ENCODE data around the gene CARS1.

Gene CARS1

DNA sequence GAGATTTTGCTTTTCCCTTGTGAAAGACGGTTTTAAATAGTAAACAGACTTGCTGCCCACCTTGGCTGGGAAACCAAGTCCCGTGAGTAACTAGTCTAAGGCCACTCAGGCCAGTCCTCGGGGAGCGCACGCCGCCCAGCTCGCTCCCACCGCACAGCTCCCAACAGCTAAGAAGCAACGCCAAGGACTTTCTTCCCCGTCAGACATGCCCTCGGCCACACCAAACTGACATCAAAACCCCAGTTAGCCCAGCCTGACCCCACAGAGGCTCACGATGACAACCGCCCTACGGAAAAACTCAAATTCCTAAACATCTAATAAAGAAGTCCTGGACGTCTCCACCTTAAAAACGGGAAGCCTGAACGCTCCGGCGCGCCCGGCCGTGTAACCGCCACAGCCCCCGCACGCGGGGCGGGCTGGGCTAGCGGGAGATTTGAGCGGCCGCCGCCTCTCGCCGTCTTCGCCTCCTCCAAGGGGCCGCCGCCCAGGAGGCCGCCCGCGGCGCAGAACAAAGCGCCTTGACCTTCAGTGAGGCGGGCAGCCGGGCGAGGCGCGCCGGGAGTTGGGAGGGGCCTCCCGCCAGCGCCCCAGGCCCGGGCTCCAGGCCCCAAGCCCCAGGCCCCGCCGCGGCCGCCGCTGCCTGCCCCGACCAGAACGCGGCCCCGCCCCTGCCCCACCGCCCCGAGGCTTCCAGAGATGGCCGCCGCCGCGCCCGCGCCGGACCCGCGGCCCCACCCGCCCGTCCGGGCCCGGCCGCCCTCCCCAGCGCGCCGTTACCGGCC lies 65.6 kb downstream of the CARS1 start:
- no peak for DNase-seq (ENCODE audit: low read depth in 2 of 2)

DNA sequence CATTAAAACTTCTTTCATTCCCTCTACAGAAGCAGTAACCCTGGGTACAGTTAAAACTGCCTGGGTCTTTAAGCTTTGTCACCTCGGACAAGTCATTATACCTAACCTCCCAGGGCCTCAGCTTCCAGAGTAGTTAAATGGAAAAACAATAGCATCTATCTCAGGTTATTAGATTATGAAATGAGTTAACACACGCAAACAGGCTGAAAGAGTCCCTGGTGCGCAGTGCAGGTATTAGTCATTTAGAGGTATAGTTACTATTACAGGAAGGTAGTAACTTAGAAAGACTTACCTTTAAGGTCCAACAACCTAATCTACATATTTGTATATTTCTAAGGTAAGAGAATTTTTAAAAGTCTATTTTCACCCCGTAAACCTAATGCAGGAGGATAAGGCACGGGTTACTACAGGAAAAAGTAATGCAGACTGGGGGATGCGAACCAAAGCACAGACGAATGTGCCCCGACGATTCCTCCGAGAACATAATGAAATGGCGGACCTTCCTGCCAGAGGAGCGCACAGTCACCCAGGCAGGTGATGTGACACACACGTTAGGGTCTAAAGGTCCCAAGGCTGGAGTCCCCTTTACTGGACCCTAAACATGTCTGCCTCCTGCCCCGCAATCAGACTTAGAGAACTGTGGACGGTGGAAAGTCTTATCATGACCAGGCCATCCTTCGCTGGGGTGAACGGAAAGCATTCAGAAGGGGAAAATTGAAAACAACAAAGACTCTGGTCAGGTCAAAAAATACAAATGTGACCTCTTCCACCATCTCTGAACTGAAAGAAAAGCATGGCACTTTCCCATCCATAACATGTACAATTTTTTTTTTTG lies 66.4 kb downstream of the CARS1 start:
- no peak for DNase-seq (ENCODE audit: low read depth in 2 of 2)

DNA sequence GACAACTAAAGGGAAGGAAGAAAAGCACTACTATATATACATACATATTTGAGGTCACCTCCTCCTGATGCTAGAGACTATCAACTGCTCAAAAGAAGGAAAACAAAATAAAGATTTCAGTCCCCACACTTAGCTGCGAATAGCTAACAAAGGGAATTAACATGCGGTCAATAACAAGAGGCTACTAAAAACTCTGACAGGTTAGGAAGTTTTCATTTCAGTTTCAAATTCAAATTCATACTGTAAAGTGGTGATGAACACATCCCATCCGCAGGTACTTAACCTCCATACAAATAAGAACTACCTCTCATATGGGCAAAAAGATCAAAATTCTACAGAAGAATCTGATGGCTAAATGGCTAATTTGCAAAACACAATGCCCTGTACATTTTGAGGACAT lies 67.7 kb downstream of the CARS1 start:
- DNase-seq (ENCODE audit: low read depth in 2 of 2), result no peak

DNA sequence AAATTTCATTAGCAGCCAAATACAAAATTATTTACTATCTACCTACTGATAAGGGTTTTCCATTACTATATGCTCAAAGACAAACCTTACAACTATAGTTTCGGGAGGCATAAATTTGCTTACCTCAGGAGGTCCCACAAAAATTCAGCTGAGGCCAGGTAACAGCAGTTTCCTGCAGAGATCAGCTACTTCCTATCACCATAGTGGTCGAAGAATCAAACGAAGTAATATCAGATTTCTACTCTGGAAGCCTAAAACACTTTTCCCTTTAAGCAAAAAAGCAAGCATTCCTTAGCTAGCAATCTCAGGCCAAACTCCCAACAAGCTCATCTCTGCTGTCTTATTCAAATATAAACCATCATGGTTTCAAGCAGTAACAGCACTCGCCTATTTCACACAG lies 68.2 kb downstream of the CARS1 start:
- DNase-seq (ENCODE audit: low read depth in 2 of 2), result no peak

DNA sequence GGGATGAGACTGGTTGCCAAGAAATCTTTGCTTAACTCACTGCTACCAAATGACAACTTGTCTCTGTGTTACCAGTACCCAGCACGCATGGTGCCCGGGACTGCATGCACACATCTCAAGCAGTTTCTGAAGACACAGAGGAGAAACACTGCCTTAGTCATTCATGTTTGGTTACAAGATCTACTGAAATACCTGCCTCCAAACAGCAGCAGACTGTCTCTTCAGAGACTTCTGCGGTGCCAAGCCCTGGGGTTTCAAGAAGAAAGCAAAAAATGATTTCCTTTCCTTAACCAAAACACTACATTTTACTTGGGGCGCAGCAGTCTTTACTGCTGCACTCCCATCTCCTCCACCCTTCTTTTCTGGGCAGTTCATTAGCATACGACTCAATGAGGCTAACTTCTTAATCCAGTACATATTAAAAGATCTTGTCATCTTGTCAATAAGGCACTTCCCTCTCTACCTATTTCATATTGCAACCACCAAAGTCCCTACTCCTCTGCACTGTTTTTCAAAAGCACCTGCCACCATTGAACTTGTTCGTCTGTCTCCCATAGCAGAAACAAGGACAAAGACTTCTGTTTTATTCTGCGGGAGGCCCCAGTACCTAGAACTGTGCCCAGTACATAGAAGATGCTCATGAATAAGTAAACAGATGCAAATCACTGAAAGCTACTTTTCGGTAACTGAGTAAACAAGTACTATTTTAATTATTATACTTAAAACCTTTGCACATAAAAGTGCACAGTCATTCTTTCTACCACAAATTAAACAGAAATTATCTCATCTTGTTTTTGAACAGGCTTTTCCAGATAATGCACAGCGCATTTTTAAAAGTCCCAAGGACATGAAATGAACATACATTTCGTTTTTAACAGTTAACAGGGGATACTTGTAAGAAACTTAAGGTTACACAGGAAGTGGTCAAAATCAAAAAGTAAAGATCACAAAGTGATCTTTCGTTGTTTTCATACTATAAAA lies 69.1 kb downstream of the CARS1 start:
- no peak for DNase-seq (ENCODE audit: low read depth in 2 of 2)

DNA sequence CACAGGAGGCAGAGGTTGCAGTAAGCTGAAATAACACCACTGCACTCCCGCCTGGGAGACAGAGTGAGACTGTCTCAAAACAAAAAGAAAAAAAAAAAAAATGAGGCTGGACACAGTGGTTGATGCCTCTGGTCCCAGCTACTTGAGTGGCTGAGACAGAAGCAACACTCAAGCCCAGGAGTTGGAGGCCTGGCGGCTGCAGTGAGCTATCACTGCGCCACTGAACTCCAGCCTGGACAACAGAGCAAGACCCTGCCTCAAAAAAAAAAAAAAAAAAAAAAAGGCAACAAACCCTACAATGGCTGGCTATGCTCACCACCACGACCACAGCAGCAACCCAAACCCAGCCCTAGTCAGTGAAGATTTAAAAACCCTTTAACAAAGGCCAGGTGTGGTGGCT lies 73.3 kb downstream of the CARS1 start:
- DNase-seq (ENCODE audit: low read depth in 2 of 2), result no peak

DNA sequence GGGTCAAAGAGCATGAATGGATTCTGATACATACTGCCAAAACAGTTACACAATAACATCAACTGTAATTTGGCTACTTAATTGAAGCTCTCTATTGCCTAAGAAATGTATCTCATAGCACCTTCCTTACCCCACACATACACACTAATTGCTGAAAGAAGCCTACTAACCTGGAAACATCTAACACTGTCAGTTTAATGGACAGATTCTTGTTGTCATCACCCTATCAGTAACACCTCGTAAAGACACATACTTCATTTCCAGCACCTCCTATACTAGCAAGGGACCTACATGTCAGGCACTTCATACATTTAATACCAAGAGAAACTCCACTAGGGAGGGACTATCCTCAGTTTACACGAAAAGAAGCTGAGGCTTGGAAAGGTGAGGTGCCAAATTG lies 75.0 kb downstream of the CARS1 start:
- no peak for DNase-seq (ENCODE audit: low read depth in 2 of 2)

DNA sequence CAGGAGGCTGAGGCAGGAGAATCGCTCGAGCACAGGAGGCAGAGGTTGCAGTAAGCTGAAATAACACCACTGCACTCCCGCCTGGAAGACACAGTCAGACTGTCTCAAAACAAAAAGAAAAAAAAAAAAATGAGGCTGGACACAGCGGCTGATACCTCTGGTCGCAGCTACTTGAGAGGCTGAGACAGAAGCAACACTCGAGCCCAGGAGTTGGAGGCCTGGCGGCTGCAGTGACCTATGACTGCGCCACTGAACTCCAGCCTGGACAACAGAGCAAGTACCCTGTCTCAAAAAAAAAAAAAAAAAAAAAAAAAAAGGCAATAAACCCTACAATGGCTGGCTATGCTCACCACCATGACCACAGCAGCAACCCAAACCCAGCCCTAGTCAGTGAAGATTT lies 76.1 kb downstream of the CARS1 start:
- no peak for DNase-seq (ENCODE audit: low read depth in 2 of 2)

DNA sequence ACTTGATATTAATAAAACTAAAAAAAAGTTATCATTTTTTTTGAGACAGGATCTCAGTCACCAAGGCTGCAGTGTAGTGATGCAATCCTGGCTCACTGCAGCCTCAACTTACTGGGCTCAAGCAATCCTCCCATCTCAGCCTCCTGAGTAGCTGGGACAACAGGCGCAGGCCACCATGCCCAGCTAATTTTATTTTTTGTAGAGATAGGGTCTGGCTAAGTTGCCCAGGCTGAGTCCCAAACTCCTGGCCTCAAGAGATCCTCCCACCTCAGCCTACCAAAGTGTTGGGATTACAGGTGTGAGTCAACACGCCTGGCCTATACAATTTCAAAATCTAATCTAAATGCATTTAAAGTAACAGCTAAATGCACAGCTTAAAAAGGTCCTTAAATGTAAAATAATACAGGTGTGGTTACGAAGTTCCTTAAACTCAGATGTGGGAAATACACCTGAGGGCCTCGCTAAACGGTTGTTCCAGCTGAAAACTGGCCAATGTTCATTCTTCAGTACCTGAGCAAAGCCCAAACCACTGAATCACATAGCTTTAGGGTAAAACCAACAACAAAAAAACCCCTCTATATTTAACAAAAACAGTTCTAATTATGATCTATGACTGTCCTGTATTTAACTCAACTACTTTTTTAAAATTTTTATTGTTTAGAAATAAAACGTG lies 76.9 kb downstream of the CARS1 start:
- DNase-seq (ENCODE audit: low read depth in 2 of 2), result no peak

DNA sequence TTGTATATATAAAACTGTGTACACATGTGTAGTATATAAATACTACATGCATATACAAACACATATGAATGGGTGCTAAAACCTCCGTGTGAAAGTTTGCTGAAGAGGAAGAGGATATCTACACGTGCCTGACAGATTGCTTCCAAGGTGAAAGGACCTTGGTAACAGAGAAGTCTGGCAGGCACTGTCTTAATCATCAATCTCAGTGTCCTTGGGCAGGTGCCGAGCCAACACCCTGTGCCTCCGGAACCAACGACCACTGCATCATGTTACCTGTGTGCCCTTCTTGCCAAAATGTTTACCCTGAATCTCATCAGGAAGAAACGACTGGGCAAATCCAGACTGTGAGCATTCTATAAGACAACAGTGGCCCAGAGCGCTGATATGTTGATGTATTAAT lies 80.1 kb downstream of the CARS1 start:
- DNase-seq (ENCODE audit: low read depth in 2 of 2), result no peak

DNA sequence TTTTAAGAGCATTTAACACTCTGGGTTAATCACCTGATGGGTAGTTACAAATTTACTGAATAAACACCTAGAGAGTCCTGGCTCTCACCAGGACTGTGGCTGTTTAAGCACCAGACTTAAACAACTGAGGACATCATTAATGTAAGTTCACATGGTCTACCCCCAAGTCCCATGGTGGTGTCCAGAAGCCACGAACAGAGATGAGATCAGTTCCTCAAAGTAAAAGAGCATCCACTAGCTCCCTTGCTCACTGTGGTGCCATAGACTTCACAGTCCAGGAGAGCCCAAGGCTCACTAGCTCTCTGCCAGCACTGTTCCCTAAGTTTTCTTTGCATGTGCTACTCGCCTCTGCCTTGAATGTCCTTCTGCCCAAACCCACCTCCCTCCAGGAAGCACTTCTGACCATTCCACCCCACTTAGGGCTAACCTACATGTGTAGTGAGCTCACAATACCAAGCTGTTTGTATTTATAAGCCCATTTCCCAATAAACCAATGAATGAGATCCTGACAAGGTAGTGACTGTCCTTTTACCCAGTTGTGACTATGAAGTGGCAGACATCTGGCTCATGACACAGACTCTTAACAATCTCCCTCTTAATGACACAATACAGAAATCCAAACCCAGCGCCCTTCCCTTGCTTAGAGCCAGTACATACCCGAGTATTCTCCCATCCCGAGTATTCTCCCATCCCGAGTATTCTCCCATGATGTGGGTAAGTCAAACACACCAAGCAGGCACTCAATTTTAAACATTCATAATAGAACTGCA lies 80.7 kb downstream of the CARS1 start:
- DNase-seq (ENCODE audit: low read depth in 2 of 2), result no peak

DNA sequence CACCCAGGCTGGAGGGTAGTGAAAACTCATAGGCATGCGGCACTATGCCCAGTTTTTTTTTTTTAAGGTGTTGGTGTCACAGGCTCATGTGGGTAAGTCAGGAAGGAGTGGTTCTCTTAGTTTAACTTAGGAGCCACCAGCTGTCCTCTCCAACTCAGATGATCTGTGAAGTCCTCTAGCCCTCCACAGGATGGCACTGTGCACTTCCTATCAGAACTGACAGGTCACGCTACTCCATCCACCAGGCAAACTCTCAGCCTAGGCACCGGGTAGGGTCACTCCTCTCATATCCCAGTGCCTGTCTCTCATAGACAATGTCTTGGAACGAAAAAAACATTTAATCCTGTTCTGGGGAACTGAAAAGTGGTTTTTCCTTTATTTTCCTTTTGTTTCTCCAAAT lies 81.6 kb downstream of the CARS1 start:
- no peak for DNase-seq (ENCODE audit: low read depth in 2 of 2)

DNA sequence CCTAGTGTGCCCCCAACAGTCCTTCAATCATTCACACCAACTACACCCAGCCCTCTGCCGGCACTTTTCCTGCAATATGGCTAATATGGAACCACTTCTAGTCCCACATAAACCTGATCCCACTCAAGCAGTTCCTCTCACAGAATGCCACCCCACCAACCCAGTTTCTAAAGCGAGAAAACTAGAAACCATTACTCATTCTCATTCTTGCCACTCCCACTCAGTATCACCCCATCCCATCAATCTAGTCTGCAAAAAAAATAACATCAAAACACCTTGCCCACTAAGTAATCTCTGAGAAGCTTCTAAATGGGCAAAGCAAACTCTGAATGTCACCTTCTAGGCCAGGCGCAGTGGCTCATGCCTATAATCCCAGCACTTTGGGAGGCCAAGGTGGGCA lies 83.0 kb downstream of the CARS1 start:
- no peak for DNase-seq (ENCODE audit: low read depth in 2 of 2)

DNA sequence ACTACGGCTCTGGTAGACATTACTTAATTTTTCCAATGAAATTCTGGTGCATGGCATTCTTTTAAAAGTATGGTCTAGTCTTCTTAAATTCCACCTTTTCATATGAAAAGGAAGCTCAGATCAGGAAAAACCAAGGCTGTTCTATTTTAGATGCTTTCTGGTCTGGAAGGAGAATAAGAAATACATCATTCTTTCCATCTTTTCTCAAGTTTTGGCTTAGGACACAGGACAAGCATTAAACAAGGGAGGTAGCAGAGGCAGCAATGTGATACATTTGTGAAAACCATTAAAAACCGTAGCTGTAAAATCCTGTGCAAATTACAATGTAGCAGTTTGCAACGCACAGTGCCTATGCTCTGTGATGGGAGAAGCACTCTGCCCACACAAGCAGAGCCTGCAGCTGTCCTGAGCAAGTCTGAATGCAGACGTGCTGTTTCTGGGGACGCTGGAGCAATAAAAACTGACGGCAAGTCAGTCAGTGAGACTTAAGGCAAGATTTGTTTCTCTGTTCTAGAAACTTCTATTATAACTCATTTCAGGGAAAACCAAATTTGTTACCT lies 88.8 kb downstream of the CARS1 start:
- no peak for DNase-seq (ENCODE audit: low read depth in 2 of 2)

DNA sequence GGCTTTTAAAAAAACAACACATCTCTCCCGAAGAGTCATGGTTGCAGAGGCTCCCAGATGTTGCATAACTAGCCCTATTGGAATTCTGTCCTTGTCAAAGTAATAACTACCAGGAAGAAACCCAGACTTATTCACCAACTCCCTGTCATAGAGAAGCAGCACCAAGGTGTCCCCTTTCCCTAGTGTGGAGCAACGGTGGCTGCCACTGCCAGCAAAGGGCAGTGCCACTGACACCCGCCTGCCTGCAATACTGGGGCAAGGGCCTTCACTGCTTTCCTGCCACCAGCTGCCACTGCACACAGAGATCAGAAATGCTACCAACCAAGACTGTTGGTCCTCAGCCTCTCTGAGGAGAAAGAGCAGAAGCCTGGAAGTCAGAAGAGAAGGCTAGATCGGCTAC lies 92.4 kb downstream of the CARS1 start:
- no peak for DNase-seq (ENCODE audit: low read depth in 2 of 2)

DNA sequence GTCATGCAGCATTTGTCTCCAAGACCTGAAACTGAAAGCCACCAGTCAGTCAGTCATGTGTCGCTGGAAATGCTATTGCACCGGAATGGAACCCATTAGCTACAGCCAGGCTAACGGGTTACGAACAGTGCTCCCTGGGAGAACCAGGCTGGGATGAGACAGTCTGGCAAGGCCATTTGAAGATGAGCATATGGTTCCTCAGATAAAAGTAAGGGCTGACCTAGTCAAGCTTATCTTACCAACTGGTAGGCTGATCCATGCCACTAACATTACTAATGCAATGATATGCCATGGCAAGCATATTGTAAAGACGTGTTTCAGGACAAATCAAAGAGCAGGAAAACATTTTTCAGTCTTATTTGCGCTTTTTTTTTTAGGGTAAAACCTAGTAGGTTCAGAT lies 93.5 kb downstream of the CARS1 start:
- no peak for DNase-seq (ENCODE audit: low read depth in 2 of 2)

DNA sequence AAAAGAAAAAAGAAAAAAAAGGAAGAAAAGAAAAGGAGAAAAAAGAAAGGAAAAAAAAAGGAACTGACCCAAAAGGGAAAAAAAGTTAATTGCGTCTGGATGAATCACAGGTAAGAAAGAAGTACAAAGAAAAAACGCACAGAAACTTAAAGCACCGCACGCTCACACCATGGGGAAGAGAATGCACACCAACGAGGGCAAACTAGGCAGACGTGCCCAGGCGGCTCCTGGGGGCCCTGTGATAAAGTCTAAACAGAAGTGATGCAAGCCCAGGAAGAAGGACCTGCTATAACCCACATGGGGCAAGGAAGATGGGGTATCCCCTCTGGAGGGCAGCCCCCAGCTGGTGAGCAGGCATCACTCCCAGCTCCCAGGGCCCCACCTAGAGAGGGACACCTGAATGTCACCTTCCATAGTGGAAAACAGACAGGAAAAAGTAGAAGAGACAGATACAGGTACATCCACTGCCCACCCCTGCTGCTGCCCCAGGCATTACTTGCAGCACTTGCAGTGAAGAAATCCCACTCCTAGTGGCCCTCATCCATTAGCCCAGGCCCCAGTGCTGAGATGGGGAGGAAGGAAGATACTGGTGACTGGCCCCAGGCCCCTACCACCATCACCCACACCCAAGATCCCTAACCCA lies 94.0 kb downstream of the CARS1 start:
- no peak for DNase-seq (ENCODE audit: low read depth in 2 of 2)

DNA sequence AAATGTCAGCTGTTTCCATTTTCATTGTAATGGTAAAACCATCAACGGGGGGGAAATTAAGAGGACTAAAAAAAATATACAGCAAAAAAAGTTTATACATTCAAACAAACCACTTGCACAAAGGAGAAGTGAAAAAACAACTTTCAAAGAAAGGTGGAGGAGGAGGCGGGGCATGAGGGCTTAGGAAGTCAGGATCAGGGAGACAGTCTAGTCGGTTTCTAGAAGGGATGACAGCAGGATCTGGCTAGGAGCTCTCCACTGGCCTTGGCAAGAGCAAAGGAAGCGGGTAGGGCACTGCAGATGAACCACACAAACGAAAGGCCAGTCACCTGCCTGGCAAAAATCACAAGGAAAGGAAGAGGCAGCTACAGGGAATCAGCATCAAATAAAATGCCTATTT lies 96.1 kb downstream of the CARS1 start:
- no peak for DNase-seq (ENCODE audit: low read depth in 2 of 2)

DNA sequence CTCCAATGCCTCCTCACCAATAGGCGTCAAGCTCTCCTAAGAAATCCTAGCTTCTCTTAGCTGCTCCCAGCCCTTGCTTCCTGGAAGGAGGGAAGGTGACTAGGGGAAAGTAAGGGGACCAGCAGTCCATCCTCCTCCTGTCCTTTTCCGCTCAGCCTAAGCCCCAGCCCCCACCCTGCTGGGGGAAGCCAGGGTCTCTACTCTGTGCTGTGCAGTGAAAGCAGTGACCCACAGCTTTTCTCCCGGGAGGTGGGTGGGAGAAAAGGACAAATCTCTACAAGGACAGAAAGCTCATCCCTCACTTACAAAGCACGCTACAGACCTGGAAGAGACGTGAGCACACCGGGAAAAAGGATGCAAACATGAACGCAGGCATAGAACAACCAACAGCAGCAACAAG lies 97.1 kb downstream of the CARS1 start:
- no peak for DNase-seq (ENCODE audit: low read depth in 2 of 2)

DNA sequence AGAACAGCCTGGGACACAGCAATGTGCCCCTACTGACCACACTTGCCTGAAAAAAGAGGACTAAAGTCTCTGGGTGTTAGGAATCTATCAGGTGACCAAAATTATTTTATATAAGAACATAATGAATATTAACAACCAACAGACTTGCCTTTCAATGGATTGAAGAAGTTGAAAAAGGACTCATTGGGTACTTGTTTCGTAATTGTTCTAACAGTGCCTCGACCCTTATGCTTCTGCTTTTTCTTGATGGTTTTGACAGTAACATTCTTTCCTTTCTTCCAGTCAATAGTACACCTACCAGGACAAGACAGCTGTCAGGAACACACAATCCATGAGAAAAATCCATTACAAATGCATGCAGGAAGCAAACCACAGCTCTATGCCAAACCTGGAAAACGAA lies 99.0 kb downstream of the CARS1 start:
- no peak for DNase-seq (ENCODE audit: low read depth in 2 of 2)

All from fibroblast of skin of left quadriceps (primary cell).